GM18951 (cell line): ENCODE data around the gene NTSR1.
"Not testable (repeated sequence)": the region's sequence is repeated elsewhere in the genome, so short reads cannot be mapped to it uniquely, and the experiment has no call there.

Experiments used
- POLR2A ChIP-seq: IDR thresholded peaks from 4 replicates; pipeline ENCODE4 v1.6.1; 2011; ENCODE audit warnings: mild to moderate bottlenecking; ENCODE audit not compliant: insufficient read length, insufficient read depth; ENCODE audit errors: extremely low read depth
- in situ Hi-C: fragments of 300-500 bp; cut with MboI; formaldehyde crosslinking; loops from one replicate; pipeline ENCODE4 v1.12.0; 2022; ENCODE audit warnings: low sequenced_read_pairs, mixed read lengths, inconsistent platforms; ENCODE audit not compliant: unreplicated experiment

Gene NTSR1

GRCh38 chr20:62678553-62678952 lies 30.1 kb upstream of the NTSR1 start:
- in situ Hi-C loops, result no loop called here

GRCh38 chr20:62679978-62680589 lies 28.6 kb upstream of the NTSR1 start:
- in situ Hi-C loops, result no loop called here
- TF ChIP-seq POLR2A, result no peak

More at GRCh38 chr20:62678553-62678952, 30.1 kb upstream of the NTSR1 start:
- TF ChIP-seq POLR2A, result no peak

- in situ Hi-C loops, result no loop called here
- TF ChIP-seq POLR2A, result no peak
Observed at GRCh38 chr20:62682912-62683517, 25.6 kb upstream of the NTSR1 start.

- in situ Hi-C loops, result not testable (repeated sequence)
Observed at GRCh38 chr20:62683660-62684322, 24.8 kb upstream of the NTSR1 start.

- TF ChIP-seq POLR2A, result no peak
- in situ Hi-C loops, result no loop called here
Observed at GRCh38 chr20:62684981-62685380, 23.7 kb upstream of the NTSR1 start.

- TF ChIP-seq POLR2A, result no peak
- in situ Hi-C loops, result no loop called here
Observed at GRCh38 chr20:62685781-62686555, 22.7 kb upstream of the NTSR1 start.

GRCh38 chr20:62686869-62687830 lies 21.5 kb upstream of the NTSR1 start:
- no peak for TF ChIP-seq POLR2A
- in situ Hi-C loops, result no loop called here

GRCh38 chr20:62688083-62688482 lies 20.6 kb upstream of the NTSR1 start:
- in situ Hi-C loops, result no loop called here
- no peak for TF ChIP-seq POLR2A

- no peak for TF ChIP-seq POLR2A
- in situ Hi-C loops, result no loop called here
Observed at GRCh38 chr20:62688855-62689460, 19.7 kb upstream of the NTSR1 start.

- no peak for TF ChIP-seq POLR2A
- in situ Hi-C loops, result no loop called here
Observed at GRCh38 chr20:62689861-62690260, 18.8 kb upstream of the NTSR1 start.

- in situ Hi-C loops, result no loop called here
- no peak for TF ChIP-seq POLR2A
Observed at GRCh38 chr20:62690261-62690820, 18.3 kb upstream of the NTSR1 start.

GRCh38 chr20:62691487-62691886 lies 17.1 kb upstream of the NTSR1 start:
- no peak for TF ChIP-seq POLR2A
- in situ Hi-C loops, result no loop called here
